H9 (cell line): ENCODE data around the gene LINC00632. TPM values are rescaled to one million over a fixed set of nuclear protein-coding genes. Genes with fewer than 3 reads are reported as not detected.
A peak's percentile ranks its signal among the peaks of the same experiment; 100 is the strongest.

Experiments
- DNase-seq: peaks from one replicate; pipeline ENCODE4 v3.0.0-alpha.2; 2017
- H2AFZ ChIP-seq: one replicate; pipeline ENCODE4 v1.6.1; 2013; ENCODE audit warnings: mild to moderate bottlenecking, low read length, control low read depth, moderate library complexity
- H2AK5ac ChIP-seq: 2 replicates; pipeline ENCODE4 v1.6.1; 2013; ENCODE audit warnings: low read length, control low read depth, mixed read lengths; ENCODE audit not compliant: insufficient read length
- H2BK120ac ChIP-seq: one replicate; pipeline ENCODE4 v1.6.1; 2013; ENCODE audit warnings: low read depth, mild to moderate bottlenecking, low read length, control low read depth, inconsistent platforms; ENCODE audit not compliant: poor library complexity, severe bottlenecking
- H2BK12ac ChIP-seq: 2 replicates; pipeline ENCODE4 v1.6.1; 2013; ENCODE audit warnings: low read length, control low read depth, mixed read lengths, low read depth; ENCODE audit not compliant: insufficient read length
- H2BK15ac ChIP-seq: 2 replicates; pipeline ENCODE4 v1.6.1; 2013; ENCODE audit warnings: low read depth, low read length, control low read depth
- H2BK20ac ChIP-seq: one replicate; pipeline ENCODE4 v1.6.1; 2013; ENCODE audit warnings: low read depth, mild to moderate bottlenecking, low read length, control low read depth, inconsistent platforms; ENCODE audit not compliant: poor library complexity, severe bottlenecking
- H2BK5ac ChIP-seq: 2 replicates; pipeline ENCODE4 v1.6.1; 2013; ENCODE audit warnings: low read length, control low read depth, mixed read lengths; ENCODE audit not compliant: insufficient read length
- H3K14ac ChIP-seq: 2 replicates; pipeline ENCODE4 v1.6.1; 2013; ENCODE audit warnings: low read length, control low read depth; ENCODE audit not compliant: insufficient read depth
- H3K18ac ChIP-seq: 2 replicates; pipeline ENCODE4 v1.6.1; 2013; ENCODE audit warnings: low read depth, mild to moderate bottlenecking, mixed read lengths, low read length, control low read depth; ENCODE audit not compliant: insufficient read length
- H3K23ac ChIP-seq: 2 replicates; pipeline ENCODE4 v1.6.1; 2013; ENCODE audit warnings: low read length, control low read depth, mixed read lengths, low read depth; ENCODE audit not compliant: insufficient read length
- H3K23me2 ChIP-seq: 2 replicates; pipeline ENCODE4 v1.6.1; 2013; ENCODE audit warnings: low read depth, mild to moderate bottlenecking, mixed read lengths, low read length, control low read depth; ENCODE audit not compliant: insufficient read length, poor library complexity, severe bottlenecking
- H3K27ac ChIP-seq: 2 replicates; pipeline ENCODE4 v1.5.1; 2013; ENCODE audit warnings: low read length, control low read depth, mixed read lengths, low read depth; ENCODE audit not compliant: insufficient read length
- H3K27me3 ChIP-seq: 2 replicates; pipeline ENCODE4 v1.6.1; 2013; ENCODE audit warnings: low read length, control low read depth, inconsistent platforms; ENCODE audit not compliant: insufficient read depth
- H3K4ac ChIP-seq: 2 replicates; pipeline ENCODE4 v1.6.1; 2013; ENCODE audit warnings: low read depth, mild to moderate bottlenecking, control low read depth, inconsistent platforms, low read length, moderate library complexity
- H3K4me1 ChIP-seq: 2 replicates; pipeline ENCODE4 v1.6.1; 2013; ENCODE audit warnings: low read length, control low read depth, inconsistent platforms; ENCODE audit not compliant: insufficient read depth
- H3K4me2 ChIP-seq: 2 replicates; pipeline ENCODE4 v1.6.1; 2013; ENCODE audit warnings: low read length, control low read depth, mixed read lengths; ENCODE audit not compliant: insufficient read length, insufficient read depth
- H3K56ac ChIP-seq: 2 replicates; pipeline ENCODE4 v1.6.1; 2013; ENCODE audit warnings: low read depth, mild to moderate bottlenecking, mixed read lengths, low read length, control low read depth; ENCODE audit not compliant: insufficient read length
- H3K79me1 ChIP-seq: 2 replicates; pipeline ENCODE4 v1.6.1; 2013; ENCODE audit warnings: low read depth, mild to moderate bottlenecking, moderate library complexity, low read length, control low read depth, inconsistent platforms; ENCODE audit not compliant: insufficient read depth, poor library complexity, severe bottlenecking
- H3K79me2 ChIP-seq: 2 replicates; pipeline ENCODE4 v1.6.1; 2013; ENCODE audit warnings: low read length, control low read depth, inconsistent platforms; ENCODE audit not compliant: insufficient read depth
- H3K9ac ChIP-seq: 2 replicates; pipeline ENCODE4 v1.6.1; 2013; ENCODE audit warnings: low read length, control low read depth, mixed read lengths; ENCODE audit not compliant: insufficient read length; ENCODE audit errors: extremely low read depth
- H3K9me3 ChIP-seq: one replicate; pipeline ENCODE4 v1.6.1; 2013; ENCODE audit warnings: low read depth, low read length, inconsistent platforms; ENCODE audit not compliant: control insufficient read depth
- H3T11ph ChIP-seq: one replicate; pipeline ENCODE4 v1.6.1; 2013; ENCODE audit warnings: mild to moderate bottlenecking, low read length, control low read depth, inconsistent platforms
- H4K20me1 ChIP-seq: one replicate; pipeline ENCODE4 v1.6.1; 2013; ENCODE audit not compliant: control insufficient read depth, insufficient read length, insufficient read depth
- H4K5ac ChIP-seq: 2 replicates; pipeline ENCODE4 v1.6.1; 2013; ENCODE audit warnings: low read depth, mild to moderate bottlenecking, mixed read lengths, low read length, control low read depth; ENCODE audit not compliant: insufficient read length
- H4K8ac ChIP-seq: replicated peaks from 2 replicates; pipeline ENCODE4 v1.6.1; 2013; ENCODE audit warnings: low read length, control low read depth, mixed read lengths, low read depth; ENCODE audit not compliant: insufficient read length
- H4K91ac ChIP-seq: 2 replicates; pipeline ENCODE4 v1.6.1; 2013; ENCODE audit warnings: low read depth, mild to moderate bottlenecking, moderate library complexity, mixed read lengths, low read length, control low read depth; ENCODE audit not compliant: insufficient read length
- H3K27ac Mint-ChIP-seq, 3 experiments: 2 replicates in 2 of 3; 3 replicates in 1 of 3; pipeline ENCODE4 v1.8.0; 2020 to 2021; ENCODE audit warnings: mixed read lengths in 3 of 3, mild to moderate bottlenecking in 1 of 3, moderate library complexity in 1 of 3
- H3K27me3 Mint-ChIP-seq: 2 replicates; pipeline ENCODE4 v1.8.0; 2021; ENCODE audit warnings: low read depth, mild to moderate bottlenecking, moderate library complexity, mixed read lengths
- H3K36me3 Mint-ChIP-seq, 3 experiments: 2 replicates in 2 of 3; 3 replicates in 1 of 3; pipeline ENCODE4 v1.8.0; 2020 to 2021; ENCODE audit warnings: low read depth in 3 of 3, mixed read lengths in 3 of 3; ENCODE audit not compliant: insufficient read depth in 1 of 3
- H3K4me1 Mint-ChIP-seq, 2 experiments: 2 replicates each; pipeline ENCODE4 v1.8.0; 2020; ENCODE audit warnings: mixed read lengths in 2 of 2
- H3K4me3 Mint-ChIP-seq, 2 experiments: 2 replicates in 1 of 2; 3 replicates in 1 of 2; pipeline ENCODE4 v1.8.0; 2020 to 2021; ENCODE audit warnings: mild to moderate bottlenecking in 2 of 2, mixed read lengths in 2 of 2, moderate library complexity in 1 of 2
- H3K9me3 Mint-ChIP-seq, 2 experiments: 2 replicates in 1 of 2; 3 replicates in 1 of 2; pipeline ENCODE4 v1.8.0; 2020; ENCODE audit warnings: mild to moderate bottlenecking in 2 of 2, mixed read lengths in 2 of 2, moderate library complexity in 1 of 2
- CTCF ChIP-seq: fragments of 200-600 bp; sonication (generic); conservative IDR thresholded peaks from 3 replicates; pipeline ENCODE4 v1.8.0; 2021; ENCODE audit warnings: antibody characterized with exemption, mild to moderate bottlenecking
- whole genome bisulfite sequencing: extraction: QIAGEN DNeasy Blood & Tissue Kit; methylation state at CpG from one replicate; pipeline ENCODE4 v1.1.7; 2013; ENCODE audit warnings: missing lambda C conversion rate, low lambda C conversion rate, mixed read lengths; ENCODE audit not compliant: insufficient read length; ENCODE audit errors: extremely low coverage; 5-methylcytosine and 5-hydroxymethylcytosine counted together
- total RNA-seq: library from RNA; stranded (reverse); gene quantifications from 2 replicates; pipeline ENCODE4 v1.2.1, GENCODE V29; 2021

LINC00632 gene
- total RNA-seq, 1 experiment from 2014 or later, result 46.3 TPM

GRCh38 chrX:140762061-140762460 lies 52.5 kb downstream of the LINC00632 start:
- DNase-seq, result peak; percentile 45
- no peak overlapping the region for H3K4ac ChIP-seq
- no peak overlapping the region for H2AK5ac ChIP-seq
- no peak overlapping the region for H4K8ac ChIP-seq
- H4K5ac ChIP-seq, result no peak overlapping the region
- no peak overlapping the region for H3T11ph ChIP-seq
- no peaks in the 10 kb centered on the region for H3K4me1 ChIP-seq
- no peak overlapping the region for H2BK120ac ChIP-seq
- H3K23me2 ChIP-seq, result peaks cover 6% of the 10 kb centered on the region
- no peak overlapping the region for H2BK20ac ChIP-seq
- peaks cover 5 to 7% of the 10 kb centered on the region in 2 experiments; a peak in 3 of 4 replicates for H3K4me1 Mint-ChIP-seq
- no peak overlapping the region for H3K27ac ChIP-seq
- WGBS, result no CpG with 5 or more reads among the region's 7 CpGs
- no peaks in the 10 kb centered on the region for H3K79me1 ChIP-seq
- H3K18ac ChIP-seq, result no peak overlapping the region
- H3K27me3 ChIP-seq, result no peaks in the 10 kb centered on the region; the same call in 1 of the 2 replicates
- no peaks in the 10 kb centered on the region for H3K79me2 ChIP-seq
- H3K4me2 ChIP-seq, result no peak overlapping the region
- H3K9me3 ChIP-seq, result no peaks in the 10 kb centered on the region
- H3K14ac ChIP-seq, result no peak overlapping the region
- H2BK12ac ChIP-seq, result no peak overlapping the region
- no peaks in the 10 kb centered on the region for H4K20me1 ChIP-seq
- H2BK5ac ChIP-seq, result no peak overlapping the region
- H4K91ac ChIP-seq, result no peak overlapping the region
- peaks cover 14% of the 10 kb centered on the region for H3K27me3 Mint-ChIP-seq
- TF ChIP-seq CTCF, result peak; percentile 75
- H3K27ac Mint-ChIP-seq, result no peak overlapping the region
- H3K56ac ChIP-seq, result no peak overlapping the region
- H3K9me3 Mint-ChIP-seq, result peaks cover 0 to 39% of the 10 kb centered on the region in 2 experiments; a peak in 2 of 5 replicates
- H2AFZ ChIP-seq, result no peak overlapping the region
- no peak overlapping the region for H3K23ac ChIP-seq
- no peak overlapping the region for H2BK15ac ChIP-seq
- no peak overlapping the region for H3K9ac ChIP-seq
- H3K36me3 Mint-ChIP-seq, result no peaks in the 10 kb centered on the region
- no peak overlapping the region for H3K4me3 Mint-ChIP-seq
